SK-N-DZ (cell line): ENCODE data around the gene CFAP20. TPM values are rescaled to one million over a fixed set of nuclear protein-coding genes. Genes with fewer than 3 reads are reported as not detected.

Experiments
- DNase-seq: peaks from one replicate; pipeline ENCODE4 v3.0.0-alpha.2; 2015; ENCODE audit warnings: low spot score
- polyA plus RNA-seq, 2 experiments: library from polyadenylated mRNA; depleted of rRNA; stranded (reverse); fragments of >200 nt; gene quantifications; 2 replicates each; pipeline ENCODE4 v1.2.3, GENCODE V29; 2014

CFAP20 gene
- polyA plus RNA-seq (2014; cell fraction: cytosol; rRNA removed) = 192 and 282 TPM in 2 replicates
- polyA plus RNA-seq (2014; cell fraction: nucleus; rRNA removed) = 121 and 154 TPM in 2 replicates

DNA sequence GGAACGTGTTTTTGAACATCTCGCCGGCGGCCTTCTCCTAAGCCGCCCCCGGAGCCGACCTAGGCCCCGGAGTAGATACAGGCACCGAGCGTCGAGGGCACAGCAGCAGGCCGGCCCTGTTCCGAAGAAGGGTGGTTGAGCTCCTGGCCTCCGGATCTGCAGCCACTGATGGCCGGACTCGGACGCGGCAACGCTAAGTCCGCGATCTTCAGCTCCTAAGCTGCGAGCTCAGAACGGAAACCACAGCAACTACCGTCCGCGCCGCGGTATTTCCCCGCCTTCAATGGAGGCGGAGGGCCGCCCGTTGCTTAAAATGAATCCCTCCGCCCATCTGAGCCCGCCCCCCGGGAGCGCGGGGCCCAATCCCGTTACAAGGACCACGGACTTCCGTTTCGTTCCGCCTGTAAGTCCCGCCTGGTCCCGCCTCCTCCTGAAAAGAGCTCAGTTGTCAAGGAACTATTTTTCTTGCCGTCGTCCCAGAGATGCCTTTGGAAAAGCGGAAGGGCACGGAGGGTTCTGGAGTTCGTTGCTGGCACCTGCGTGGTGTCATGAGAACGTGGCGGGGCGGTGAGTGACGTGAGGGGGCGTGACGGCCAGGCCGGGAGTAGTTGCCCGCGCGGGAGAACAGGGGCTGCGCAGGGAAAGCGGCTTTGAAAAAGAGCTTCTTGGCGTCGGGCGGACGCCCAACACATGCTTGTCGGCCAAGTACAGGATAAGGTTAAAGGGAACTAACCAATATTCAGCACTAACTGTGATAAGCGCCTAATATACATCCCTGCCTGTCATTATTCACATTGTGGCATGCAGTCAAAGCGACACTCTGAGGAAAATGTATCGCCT, at the start of gene CFAP20:
Gene CFAP20 (minus strand): TSS at position 285 of the 840 bp plus-strand sequence. CDS start 266 bp downstream, at position 19.
- peak; percentile 100 for DNase-seq

GRCh38 chr16:58177353-58177710, 48.2 kb upstream of the CFAP20 start:
- no peak for DNase-seq

- no peak for DNase-seq
Observed at GRCh38 chr16:58176608-58177352, 47.6 kb upstream of the CFAP20 start.

GRCh38 chr16:58170223-58170622, 41.0 kb upstream of the CFAP20 start:
- DNase-seq = no peak

DNA sequence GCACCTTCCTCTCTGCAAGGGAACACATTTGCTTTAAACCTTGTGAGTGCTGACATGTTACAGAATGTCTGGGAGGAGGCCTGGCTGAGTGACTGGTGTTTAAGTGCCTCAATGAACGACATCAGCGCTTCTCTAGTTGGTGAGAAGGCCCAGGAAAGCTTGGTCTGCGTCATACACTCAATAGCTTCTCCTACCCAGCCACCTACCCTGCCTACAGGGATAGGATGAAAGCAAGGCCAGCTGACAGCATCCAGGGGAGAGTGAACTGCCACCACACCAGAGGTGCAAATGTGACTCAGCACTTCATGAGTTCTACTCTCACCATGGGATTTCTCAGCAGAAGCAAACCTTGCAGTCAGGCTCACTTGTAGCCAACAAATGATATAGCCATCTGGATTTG, 31.7 kb upstream of the CFAP20 start:
- no peak for DNase-seq

DNA sequence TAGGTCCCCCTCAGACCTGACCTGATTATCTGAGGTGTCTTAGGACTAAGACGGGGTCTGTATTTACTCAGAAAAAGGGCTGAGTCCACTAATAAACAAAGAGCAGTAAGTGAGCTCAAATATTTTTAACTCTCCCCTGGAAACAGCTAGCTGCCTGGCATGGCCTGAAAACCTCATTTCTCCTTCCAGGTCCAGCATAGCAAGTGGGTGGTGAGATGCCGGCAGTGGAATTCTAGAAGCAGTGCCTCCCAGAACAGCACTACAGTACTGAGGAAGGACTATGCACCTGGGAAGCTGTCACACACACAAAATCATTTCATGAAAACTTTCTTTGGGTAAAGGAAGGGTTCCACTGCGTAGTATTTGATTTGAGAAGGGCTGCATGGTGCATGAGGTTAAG, 29.5 kb upstream of the CFAP20 start:
- no peak for DNase-seq

- no peak for DNase-seq
Observed at GRCh38 chr16:58157951-58158540, 28.9 kb upstream of the CFAP20 start.

DNA sequence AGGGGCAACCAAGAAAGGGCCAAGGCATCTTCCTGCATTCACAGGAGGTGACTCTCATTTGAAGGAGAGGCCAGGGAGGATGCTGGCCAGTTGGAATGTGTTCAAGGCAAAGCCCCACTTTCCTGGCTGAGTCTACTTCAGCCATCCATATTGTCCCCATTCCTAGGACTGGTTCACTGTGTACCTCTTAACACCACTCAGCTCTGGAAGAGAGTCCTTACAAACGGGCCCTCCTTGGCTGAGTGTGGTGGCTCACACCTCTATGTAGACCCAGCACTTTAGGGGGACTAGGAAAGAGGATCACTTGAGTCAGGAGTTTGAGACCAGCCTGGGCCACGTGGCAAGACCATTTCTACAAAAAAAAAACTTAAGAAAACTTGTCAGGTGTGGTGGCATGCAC, 28.1 kb upstream of the CFAP20 start:
- no peak for DNase-seq

DNA sequence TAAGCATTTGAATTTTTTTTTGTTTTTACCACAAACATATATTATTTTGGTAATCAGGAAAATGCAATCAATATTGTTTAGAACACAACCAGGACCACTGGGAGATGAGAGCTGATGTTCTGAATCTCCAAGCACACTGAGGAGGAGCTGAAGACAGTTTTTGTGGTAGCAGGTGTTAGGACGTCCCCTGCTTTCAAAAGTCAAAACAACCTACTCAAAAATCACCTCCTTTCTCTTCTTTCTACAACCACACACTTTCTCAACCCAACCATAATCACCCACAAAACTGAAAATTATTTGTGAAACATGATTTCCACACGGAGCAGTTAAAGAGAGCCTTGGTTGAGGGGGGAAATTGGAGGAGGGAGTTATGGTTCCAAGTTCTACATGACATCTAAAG, 26.7 kb upstream of the CFAP20 start:
- no peak for DNase-seq

- no peak for DNase-seq
Observed at GRCh38 chr16:58154345-58154744, 25.2 kb upstream of the CFAP20 start.

DNA sequence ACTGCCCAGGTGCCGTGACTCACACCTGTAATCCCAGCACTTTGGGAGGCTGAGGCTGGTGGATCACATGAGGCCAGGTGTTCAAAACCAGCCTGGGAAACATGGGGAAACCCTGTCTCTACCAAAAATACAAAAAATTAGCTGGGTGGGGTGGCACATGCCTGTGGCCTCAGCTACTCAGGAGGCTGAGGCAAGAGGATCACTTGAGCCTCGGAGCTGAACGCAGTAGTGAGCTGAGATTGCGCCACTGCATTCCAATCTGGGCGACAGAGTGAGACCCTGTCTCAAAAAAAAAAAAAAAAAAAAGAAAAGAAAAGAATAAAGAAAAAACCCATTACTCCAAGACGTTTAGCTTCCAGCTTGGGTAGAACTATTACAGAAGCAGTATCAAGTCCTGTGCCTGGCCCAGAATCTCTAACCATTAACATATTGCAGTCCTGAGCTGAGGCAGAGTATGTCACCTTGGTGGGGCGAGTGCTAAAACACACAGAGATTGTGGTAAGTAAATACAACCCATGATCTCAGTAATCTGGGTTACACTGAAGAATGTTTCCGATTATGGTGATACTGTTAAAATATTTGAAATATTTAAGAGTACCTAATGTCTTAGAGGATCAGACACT, 23.2 kb upstream of the CFAP20 start:
- DNase-seq = no peak

DNA sequence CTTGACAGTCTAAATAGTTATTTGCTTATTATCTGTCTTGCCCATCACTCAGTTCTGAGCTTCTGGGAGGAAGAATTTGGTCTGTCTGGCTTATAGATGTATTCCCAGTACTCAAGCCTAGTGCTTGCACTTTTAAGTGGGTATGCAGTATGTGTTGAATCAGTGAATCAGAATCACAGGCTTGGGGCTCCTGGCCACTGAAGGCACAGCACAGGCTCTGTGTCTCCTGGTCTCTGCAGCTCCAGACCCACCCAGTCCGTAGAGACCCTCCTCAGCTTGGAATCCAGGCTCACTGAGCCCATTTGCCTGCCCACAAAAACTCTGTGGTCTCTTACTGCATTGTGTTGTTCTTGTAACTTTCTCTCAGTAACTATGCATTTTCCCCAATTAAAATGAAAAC, 19.3 kb upstream of the CFAP20 start:
- no peak for DNase-seq

- no peak for DNase-seq
Observed at GRCh38 chr16:58148099-58148498, 18.9 kb upstream of the CFAP20 start.

GRCh38 chr16:58138852-58139251, 9.7 kb upstream of the CFAP20 start:
- DNase-seq = no peak

- no peak for DNase-seq
Observed at GRCh38 chr16:58137581-58137980, 8.4 kb upstream of the CFAP20 start.

- DNase-seq = peak; percentile 50
Observed at GRCh38 chr16:58128711-58129096, 477 bp downstream of the CFAP20 start.

GRCh38 chr16:58128181-58128631, 975 bp downstream of the CFAP20 start:
- DNase-seq = no peak

DNA sequence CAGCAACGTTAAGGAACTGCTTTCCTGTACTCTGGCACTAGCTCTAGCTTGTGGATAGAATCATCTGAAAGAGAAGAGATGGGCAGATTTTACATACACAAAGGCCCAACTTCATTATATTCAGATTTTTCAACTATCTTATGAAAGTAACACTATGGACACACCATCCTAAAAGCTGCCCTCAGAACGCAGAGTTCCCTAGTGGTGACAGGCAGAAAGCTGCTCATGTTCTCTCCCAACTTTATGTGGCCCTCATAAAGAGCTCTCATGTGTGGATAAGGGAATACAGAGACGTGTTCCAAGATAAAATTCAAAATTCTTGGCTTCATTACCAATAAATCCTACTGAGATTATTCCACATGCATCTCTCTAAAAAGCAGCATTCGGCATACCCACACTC, 1.5 kb downstream of the CFAP20 start:
- DNase-seq = no peak

- DNase-seq = no peak
Observed at GRCh38 chr16:58127033-58127556, 2.1 kb downstream of the CFAP20 start.

DNA sequence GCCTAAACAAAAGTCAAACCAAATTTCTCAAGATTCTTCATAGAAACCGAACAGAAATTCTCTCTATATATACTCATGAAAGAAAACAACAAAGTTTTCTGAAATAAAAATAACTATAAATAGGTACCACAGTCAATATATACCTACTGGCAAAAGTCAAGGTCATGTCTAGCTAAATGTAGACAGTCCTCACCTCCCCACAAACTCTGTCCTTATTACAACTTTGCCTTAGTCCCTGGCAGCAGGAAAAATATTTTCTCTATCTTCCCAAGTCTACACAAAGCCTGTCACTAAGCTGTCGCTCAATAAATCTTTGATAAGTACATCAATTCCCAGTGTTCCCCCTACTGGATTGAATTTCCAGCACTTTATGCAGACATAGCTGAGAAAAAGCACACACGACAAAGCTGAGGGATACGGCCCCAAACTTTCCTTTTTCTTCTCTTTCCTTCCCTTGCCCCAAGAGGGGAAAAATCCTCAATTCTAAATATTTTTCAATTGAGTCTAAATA, 2.7 kb downstream of the CFAP20 start:
- DNase-seq = no peak

GRCh38 chr16:58125781-58126335, 3.3 kb downstream of the CFAP20 start:
- DNase-seq = no peak
